Large intestine (tissue), 3 donors: ENCODE data around the gene RASSF1. TPM values are rescaled to one million over a fixed set of nuclear protein-coding genes. Genes with fewer than 3 reads are reported as not detected.
A peak's percentile ranks its signal among the peaks of the same experiment; 100 is the strongest.

Source experiments
- DNase-seq, 2 donors: peaks; one replicate each; pipeline versions ENCODE4 v3.0.0 to v3.0.0-alpha.2; 2013
- H3K27ac ChIP-seq: one replicate; pipeline ENCODE4 v1.5.1; 2013; ENCODE audit warnings: low read length
- H3K27me3 ChIP-seq: 2 replicates; pipeline ENCODE4 v1.6.1; 2013; ENCODE audit warnings: low read length; ENCODE audit not compliant: control insufficient read depth, insufficient read depth
- H3K36me3 ChIP-seq: 2 replicates; pipeline ENCODE4 v1.6.1; 2013; ENCODE audit warnings: low read length; ENCODE audit not compliant: control insufficient read depth, insufficient read depth
- H3K4me1 ChIP-seq: one replicate; pipeline ENCODE4 v1.6.1; 2013; ENCODE audit warnings: low read length; ENCODE audit not compliant: control insufficient read depth, insufficient read depth
- H3K4me3 ChIP-seq: one replicate; pipeline ENCODE4 v1.5.1; 2013; ENCODE audit warnings: low read length
- H3K9me3 ChIP-seq: one replicate; pipeline ENCODE4 v1.6.1; 2013; ENCODE audit warnings: mild to moderate bottlenecking, low read depth, low read length, moderate library complexity; ENCODE audit not compliant: control insufficient read depth
- WGBS: methylation state at CpG from one replicate; pipeline ENCODE4 v1.1.5; 2013; ENCODE audit warnings: low lambda C conversion rate; ENCODE audit not compliant: insufficient coverage; 5-methylcytosine and 5-hydroxymethylcytosine counted together
- polyA plus RNA-seq: library from polyadenylated mRNA; unstranded; fragments of 120-200 nt; gene quantifications from one replicate; pipeline ENCODE4 v1.2.1, GENCODE V29; 2013

The RASSF1 gene
- polyA plus RNA-seq, 1 donor: 19.5 TPM

DNA sequence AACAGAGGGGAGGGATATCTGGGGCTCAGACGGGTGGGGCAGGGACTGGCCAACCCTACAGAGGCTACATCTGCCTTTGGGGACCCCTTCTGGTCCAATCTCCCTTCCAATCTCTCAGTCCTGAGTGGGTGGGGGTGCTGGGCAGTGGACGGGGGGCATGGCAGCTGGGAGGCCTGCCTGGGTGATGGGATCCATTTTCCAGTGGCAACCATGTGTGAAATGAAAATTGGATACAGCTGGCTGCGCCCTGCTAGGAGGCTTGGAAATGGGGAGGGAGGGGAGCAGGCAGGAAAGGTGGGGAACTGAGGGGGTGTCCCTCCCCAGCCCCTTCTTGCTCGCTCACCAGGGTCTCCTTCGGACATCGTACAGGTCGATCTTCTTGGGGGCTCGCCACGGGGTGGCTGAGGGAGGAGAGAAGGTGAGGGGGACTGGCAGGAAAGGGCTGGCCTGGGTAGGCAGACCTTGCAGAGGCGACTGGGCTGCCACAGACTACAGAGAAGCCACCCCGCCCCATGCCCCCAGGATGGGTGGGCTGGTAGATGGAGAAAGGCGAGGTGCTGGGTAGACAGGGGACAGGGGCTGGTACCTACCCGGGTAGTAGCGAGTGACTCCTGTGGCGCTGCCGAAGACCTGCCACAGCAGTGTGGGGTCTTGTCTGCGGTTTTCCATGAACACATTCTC, 39.9 kb upstream of the RASSF1 start:
- Histone ChIP-seq H3K36me3 (no peaks in the 10 kb centered on the region), H3K27ac (no peak overlapping the region), H3K27me3 (no peaks in the 10 kb centered on the region), H3K4me1 (no peaks in the 10 kb centered on the region), H3K9me3 (no peaks in the 10 kb centered on the region), H3K4me3 (no peak overlapping the region)
- no peak for DNase-seq
- WGBS: no CpG with 5 or more reads among the region's 17 CpGs

DNA sequence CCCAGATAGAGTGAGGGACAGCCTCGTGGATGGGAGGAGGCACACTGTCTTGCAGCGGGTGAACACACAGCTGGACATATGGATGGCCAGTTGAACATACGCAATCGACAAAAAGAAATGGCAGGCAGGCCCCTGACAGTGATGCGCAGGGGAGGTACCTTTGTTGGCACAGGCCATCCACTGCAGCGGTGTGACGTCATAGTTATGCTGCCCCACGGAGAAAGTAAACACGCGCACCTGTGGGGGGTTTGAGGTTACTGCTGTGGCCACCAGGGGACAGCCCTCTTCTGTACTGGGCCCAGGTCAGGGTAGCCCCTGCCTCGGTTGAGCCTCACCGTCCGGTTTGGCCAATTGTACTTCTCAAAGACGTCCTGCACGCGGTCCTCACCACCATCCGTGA, 38.1 kb upstream of the RASSF1 start:
- no peak for DNase-seq
- Histone ChIP-seq H3K9me3 (no peaks in the 10 kb centered on the region), H3K4me1 (no peaks in the 10 kb centered on the region), H3K36me3 (no peaks in the 10 kb centered on the region), H3K27me3 (peaks cover 4% of the 10 kb centered on the region), H3K4me3 (no peak overlapping the region), H3K27ac (no peak overlapping the region)
- WGBS: no CpG with 5 or more reads among the region's 17 CpGs

DNA sequence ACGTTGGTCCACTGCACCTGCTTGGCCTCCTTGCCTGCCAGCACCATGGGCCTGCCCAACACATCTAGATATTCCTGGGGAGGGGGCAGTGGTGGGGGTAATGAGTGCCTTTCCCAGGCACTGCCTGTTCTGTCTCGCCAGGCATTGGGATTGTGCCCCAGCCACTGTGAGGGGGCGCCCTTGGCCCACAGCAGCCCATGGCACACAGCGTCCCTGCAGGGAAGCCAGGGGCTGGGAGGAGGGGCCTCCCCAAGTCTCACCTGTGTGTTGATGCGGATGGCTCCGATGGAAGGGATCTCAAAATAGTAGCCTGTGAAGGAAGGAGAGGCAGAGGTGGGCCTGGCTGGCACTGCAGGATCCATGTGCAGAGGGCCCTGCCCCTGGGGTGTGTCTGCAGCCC, 37.4 kb upstream of the RASSF1 start:
- Histone ChIP-seq H3K4me3 (no peak overlapping the region), H3K36me3 (no peaks in the 10 kb centered on the region), H3K27me3 (peaks cover 4% of the 10 kb centered on the region), H3K27ac (no peak overlapping the region), H3K9me3 (no peaks in the 10 kb centered on the region), H3K4me1 (no peaks in the 10 kb centered on the region)
- no peak for DNase-seq
- no CpG with 5 or more reads among the region's 6 CpGs for WGBS

DNA sequence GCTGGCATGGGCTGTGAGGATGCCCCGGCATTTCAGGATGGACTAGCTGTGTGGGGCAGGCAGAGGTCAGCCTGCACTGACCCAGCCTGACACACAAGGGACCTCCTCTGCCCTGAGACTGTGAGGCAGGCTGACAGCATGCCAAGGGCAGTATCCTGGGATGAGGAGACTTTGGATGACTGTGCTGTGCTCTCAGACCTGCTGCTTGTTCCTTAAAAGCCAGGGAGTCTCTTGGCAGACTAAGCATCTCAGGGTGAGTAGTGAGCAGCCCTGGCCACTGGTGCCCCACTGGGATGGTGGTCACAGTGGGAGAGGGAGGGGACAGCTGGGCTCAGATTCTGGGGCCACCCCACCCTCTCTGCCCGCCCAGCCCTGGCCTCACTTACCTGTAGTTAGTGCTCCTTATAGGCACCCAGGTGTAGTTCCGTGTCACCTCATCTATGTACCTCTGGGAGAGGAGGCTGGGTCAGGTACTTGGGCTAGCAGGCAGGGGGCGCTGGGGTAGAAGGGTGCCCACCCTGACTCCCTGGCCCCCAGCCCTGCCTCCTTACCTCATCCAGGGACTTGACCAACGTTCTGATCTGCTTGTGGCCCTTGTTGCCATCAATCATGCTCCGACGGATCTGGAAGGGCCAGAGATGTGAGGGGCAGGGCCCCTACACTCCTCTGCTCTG, 34.8 kb upstream of the RASSF1 start:
- no peak for DNase-seq
- H3K27me3 ChIP-seq: peaks cover 4% of the 10 kb centered on the region
- H3K4me3 ChIP-seq: no peak overlapping the region
- H3K36me3 ChIP-seq: no peaks in the 10 kb centered on the region
- peaks cover 8% of the 10 kb centered on the region for H3K4me1 ChIP-seq
- no peak overlapping the region for H3K27ac ChIP-seq
- H3K9me3 ChIP-seq: no peaks in the 10 kb centered on the region
- no CpG with 5 or more reads among the region's 7 CpGs for WGBS

DNA sequence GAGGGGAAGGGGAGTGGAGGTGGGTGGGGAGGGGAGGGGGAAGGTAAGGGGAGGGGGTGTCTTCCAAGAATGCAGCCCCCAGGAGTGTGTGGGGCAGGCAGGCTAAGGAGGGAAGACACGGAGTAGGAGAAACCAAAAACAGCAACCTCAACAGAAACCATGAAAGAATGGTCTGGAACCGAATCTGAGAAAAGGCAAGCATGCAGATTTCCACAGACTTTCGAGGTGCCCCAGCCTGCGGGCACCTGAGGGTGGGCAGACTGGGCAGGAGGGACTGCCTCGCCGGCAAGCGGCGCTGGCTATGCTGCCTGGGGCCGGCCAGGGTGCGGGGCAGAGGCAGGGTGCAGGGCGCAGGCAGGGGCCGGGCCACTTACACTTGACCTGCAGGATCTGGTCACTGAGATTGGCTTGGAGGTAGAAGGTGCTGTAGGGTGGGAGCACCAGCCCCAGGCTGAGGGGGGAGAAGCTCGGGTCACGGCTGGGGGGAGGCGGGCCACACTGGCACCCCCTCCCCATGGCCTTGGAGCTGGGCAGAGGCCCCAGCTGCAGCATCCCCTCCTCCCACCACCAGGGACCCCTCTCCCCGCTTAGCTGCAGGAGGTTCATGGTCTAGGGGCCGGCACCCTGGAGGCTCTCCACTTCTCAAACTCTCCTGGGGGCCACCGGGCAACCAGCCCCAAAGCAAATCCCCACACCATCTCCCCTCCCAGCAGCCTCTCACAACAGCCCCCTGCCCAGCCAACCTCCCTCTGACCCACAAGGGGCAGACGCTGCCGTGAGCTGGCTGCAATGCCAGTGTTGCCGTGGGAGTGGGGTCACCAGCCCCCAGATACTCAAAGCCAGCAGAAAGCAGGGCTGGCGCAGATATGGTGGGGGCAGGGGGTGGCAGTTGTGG, 34.0 kb upstream of the RASSF1 start:
- Histone ChIP-seq H3K4me1 (peaks cover 8% of the 10 kb centered on the region), H3K36me3 (no peaks in the 10 kb centered on the region), H3K27ac (no peak overlapping the region), H3K9me3 (no peaks in the 10 kb centered on the region), H3K4me3 (no peak overlapping the region), H3K27me3 (peaks cover 4% of the 10 kb centered on the region)
- WGBS: no CpG with 5 or more reads among the region's 22 CpGs
- DNase-seq: no peak

DNA sequence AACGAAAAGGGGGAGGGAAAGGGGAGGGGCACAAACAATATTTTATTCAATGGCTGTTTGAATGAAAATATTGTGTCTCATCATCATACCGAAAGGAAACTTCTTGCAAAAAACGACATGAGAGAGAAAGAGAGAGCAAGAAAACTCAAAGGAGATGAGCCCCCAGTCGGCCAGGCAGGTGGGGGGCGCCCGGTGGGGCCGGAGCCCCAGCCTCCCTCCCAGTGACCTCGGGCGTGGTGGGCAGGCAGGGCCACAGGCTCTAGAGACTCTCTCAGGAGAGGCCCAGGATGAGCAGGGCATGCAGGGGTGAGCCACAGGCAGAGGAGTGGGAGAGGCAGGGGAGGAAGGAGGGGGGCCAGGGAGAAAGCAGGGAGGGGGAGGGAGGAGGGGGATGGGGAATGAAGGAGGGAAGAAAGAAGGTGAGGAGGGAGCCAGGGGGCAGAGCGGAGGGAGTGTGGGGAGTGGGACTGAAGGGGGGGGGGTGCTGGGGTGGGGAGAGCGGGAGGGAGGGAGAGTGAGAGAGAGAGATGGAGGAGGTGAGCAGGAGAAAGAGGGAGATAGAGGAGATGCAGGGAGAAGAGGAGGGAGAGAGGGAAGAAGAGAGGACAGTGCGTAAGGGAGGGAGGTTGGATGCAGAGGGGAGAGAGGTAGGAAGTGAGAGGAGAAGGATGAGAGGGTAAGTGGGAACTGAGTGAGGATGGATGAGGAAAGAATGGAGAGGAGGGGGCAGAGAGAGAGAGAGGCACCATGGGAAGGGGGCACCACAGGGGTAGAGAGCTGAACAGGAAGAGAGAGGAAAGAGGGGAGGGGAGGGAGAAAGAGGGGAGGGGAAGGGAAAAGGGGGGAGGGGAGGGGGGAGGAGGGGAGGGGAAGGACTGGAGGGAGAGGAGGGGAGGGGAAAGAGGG, 32.8 kb upstream of the RASSF1 start:
- 91% methylated on average over 1 of the region's 12 CpGs for WGBS
- no peak overlapping the region for H3K4me3 ChIP-seq
- no peak overlapping the region for H3K27ac ChIP-seq

DNA sequence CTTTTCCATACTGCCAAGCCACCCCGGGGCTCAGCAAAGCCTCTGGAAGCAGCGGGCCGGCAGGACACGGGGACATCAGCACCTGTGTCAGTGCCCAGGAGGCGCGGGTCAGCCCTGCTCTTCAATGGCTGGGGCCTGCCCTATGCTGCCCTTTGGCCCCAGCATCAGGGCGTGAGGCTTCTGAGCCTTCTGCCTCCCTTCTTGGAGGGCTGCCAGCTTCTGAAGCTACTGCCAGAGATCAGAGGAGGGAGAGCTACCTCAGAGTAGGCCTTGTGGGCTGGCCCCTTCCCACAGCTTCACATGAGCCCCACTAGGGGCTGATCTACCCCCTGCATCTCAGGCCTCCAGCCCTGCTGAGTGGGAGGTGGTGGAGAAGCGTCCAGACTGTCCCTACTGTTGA, 31.7 kb upstream of the RASSF1 start:
- DNase-seq: peak; percentile 68 to 83
- H3K27ac ChIP-seq: no peak overlapping the region
- no CpG with 5 or more reads among the region's 8 CpGs for WGBS
- peaks cover 4% of the 10 kb centered on the region for H3K27me3 ChIP-seq
- H3K9me3 ChIP-seq: no peaks in the 10 kb centered on the region
- H3K36me3 ChIP-seq: no peaks in the 10 kb centered on the region
- H3K4me1 ChIP-seq: peaks cover 8% of the 10 kb centered on the region
- no peak overlapping the region for H3K4me3 ChIP-seq

More for the DNA sequence above, 32.8 kb upstream of the RASSF1 start:
- peaks cover 8% of the 10 kb centered on the region for H3K4me1 ChIP-seq
- DNase-seq: no peak
- no peaks in the 10 kb centered on the region for H3K36me3 ChIP-seq
- peaks cover 4% of the 10 kb centered on the region for H3K27me3 ChIP-seq
- no peaks in the 10 kb centered on the region for H3K9me3 ChIP-seq

DNA sequence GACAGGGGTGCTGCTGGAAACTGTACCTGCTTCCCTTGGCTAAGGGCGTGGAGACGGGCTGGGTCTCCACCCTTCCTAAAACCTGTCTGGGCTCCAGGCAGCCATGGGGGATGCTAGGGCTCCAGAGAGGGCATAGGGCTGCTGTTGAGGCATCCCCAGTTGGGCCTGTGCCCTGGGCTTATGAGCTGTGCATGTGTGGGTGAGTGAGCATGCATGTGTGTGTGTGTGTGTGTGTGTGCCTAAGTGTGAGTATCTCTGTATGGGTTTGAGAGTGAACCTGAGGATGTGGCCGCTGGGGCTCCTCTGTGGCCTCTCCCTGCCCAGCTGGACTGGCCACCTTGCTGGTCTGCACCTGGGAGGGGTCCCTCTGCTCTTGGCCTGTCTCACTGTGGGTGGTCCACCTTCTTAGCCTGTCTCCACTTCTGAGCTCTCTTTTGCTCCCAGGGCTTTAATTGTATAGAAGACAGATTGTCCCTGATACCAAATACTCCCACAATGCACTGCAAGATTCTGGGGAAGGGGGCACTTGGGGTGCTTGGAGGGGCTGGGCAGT, 30.6 kb upstream of the RASSF1 start:
- H3K4me3 ChIP-seq: no peak overlapping the region
- H3K27ac ChIP-seq: no peak overlapping the region
- no peaks in the 10 kb centered on the region for H3K36me3 ChIP-seq
- peaks cover 8% of the 10 kb centered on the region for H3K4me1 ChIP-seq
- peaks cover 4% of the 10 kb centered on the region for H3K27me3 ChIP-seq
- WGBS: no CpG with 5 or more reads among the region's 3 CpGs
- no peak for DNase-seq
- H3K9me3 ChIP-seq: no peaks in the 10 kb centered on the region

DNA sequence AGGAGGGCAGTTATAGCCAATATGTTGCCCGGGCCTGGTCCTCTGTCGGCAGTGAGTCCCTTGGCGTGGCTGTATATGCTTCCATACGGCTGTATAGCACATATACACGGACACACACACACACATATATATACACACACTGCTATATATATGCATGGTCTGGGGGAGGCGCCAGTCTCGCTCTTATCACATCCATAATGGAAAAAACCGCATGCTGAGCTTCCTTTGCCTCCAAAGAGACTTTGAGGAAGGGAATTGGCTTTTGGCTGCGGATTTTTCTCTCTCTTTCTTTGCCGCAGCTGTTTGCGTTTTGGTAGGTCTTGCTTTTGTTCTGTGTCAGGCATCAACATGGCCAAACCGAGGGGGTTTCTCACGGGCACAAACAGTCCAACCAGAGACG, 30.0 kb upstream of the RASSF1 start:
- H3K4me3 ChIP-seq: no peak overlapping the region
- peaks cover 10% of the 10 kb centered on the region for H3K4me1 ChIP-seq
- H3K36me3 ChIP-seq: no peaks in the 10 kb centered on the region
- peaks cover 4% of the 10 kb centered on the region for H3K27me3 ChIP-seq
- no peaks in the 10 kb centered on the region for H3K9me3 ChIP-seq
- DNase-seq: no peak
- no peak overlapping the region for H3K27ac ChIP-seq
- 100% methylated on average over 1 of the region's 14 CpGs for WGBS
